Activated CD4-positive, alpha-beta T cell treated with anti-CD3 and anti-CD28 coated beads, Interleukin-2, Interleukin-6, amounts not matched to agents 100 ng/mL and 50 ng/mL, durations not matched to agents 16 hours and 8 hours (primary cell): ENCODE measurements around the gene SAPCD1.
"Not testable (repeated sequence)": the region's sequence is repeated elsewhere in the genome, so short reads cannot be mapped to it uniquely, and the experiment has no call there.

Experiments
- DNase-seq: peaks from one replicate; pipeline ENCODE4 v3.0.0-alpha.2; 2020

SAPCD1 gene

DNA sequence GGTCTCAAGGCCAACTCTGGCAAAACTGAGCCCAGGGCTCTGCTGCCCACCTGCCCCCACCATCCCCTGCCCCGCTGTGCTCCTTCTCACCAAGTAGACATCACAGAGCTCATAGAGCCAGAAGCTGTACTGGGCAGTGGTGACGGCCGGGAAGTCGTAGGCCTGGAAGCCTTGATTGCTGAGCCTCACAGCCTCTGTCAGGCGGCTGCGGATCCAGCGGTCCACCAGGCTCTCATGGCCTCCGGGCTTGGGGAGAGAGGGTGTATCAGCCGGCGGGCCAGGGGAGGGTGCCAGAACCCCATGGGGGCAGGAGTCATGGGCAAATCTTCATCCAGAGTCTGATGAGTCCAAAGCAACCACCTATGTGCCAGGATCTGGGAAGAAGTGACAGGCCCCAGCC, 17.5 kb downstream of the SAPCD1 start:
- no peak for DNase-seq

DNA sequence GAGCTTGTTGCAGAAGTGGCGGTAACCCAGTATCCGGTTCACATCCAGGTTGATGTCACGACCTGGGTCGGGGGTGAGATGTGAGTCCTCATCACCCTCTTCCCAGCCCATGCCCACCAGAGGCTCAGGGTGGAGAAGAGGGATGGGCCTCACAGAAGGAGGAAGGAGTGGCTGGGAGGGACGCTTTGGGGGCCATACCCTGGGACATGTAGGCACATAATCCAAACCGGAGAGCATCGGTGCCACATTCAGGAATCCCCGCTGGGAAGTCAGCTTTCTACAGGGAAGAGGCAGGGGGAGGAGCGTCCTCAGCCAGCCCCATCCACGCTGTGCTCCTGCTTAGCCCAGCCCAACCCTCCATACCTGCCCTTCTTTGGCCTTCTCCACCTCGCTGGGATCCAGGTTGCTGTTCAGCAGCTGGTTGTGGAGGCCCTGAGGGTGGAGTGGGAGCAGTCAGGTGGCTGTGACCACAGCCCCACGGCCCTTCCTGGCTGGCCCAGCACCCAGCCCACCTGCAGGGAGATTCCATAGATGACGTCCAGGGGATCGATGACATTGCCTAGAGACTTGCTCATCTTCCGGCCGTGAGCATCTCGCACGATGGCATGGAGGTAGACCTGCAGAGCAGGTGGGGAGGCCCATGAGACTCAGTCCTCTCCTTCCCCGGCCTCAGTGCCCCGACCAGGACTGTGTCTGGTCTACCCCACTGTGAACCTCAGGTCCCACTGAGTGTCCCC, 18.2 kb downstream of the SAPCD1 start:
- DNase-seq, result no peak

DNA sequence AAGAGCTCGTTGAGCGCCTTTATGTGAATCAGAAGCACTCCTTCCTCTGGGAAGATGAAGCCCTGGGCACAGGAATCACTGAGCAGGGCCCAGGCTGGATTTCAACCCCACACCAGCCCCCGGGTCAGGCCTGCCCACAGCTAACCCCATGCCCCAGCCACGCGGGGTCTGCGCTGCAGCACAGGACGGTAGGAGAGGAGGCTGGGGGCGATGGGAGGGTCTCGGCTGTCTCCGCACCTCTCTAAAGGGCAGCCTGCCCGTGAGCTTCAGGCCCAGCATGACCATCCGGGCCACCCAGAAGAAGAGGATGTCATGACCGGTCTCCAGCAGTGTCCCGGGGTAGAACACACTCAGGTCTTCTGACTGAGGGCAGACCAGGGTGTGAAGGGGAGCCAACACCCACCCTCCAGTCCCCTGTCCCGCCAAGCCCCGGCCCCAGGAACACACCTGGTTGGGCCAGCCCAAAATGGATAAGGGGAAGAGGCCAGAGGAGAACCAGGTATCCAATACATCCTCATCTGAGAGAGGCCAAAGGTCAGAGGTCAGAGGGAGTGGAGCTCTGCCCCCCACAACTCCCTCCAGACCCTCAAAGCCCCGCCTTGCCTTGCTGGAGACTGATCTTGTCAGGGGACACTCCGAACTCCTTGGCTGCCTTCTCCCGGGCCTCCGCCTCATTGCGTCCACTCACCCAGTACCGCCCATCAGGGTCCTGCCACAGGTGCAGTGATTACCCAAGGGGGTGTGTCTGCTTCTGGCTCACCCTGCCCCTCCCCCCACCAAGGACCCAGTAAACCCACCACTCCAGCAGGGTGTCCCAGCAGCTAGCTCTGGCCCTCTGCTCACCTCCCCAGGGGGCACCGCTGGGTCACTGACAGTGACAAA, 19.0 kb downstream of the SAPCD1 start:
- no peak for DNase-seq

DNA sequence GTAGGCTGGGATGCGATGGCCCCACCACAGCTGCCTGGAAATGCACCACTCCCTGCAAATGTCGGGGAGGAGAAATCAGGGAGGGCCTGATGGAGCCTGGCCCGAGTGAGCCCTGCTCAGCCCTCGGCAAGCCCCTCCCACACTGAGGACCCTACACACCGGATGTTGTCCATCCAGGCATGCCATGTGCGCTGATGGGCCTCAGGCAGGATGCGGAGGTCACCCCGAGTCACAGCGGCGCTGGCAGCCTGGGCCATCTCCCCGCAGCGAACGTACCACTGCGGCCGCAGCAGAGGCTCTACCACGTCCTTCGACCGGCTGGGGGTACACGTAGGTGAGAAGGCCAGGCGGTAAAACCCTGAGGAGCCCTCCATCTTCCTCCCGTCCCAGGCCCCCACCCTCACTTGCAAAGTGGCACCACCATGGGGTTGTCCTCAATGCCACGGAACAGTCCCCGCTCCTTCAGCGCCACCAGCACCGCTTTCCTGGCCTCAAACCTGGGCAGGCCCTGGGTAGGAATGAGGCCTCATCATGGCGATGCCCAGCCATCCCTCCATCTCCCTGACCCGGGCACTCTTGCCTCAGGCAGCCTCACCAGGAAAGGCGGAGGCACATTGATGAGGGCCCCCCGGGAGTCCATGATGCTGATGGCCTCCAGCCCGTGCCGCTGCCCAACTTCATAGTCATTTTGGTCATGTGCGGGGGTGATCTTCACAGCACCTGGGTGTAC, 19.8 kb downstream of the SAPCD1 start:
- DNase-seq, result no peak

DNA sequence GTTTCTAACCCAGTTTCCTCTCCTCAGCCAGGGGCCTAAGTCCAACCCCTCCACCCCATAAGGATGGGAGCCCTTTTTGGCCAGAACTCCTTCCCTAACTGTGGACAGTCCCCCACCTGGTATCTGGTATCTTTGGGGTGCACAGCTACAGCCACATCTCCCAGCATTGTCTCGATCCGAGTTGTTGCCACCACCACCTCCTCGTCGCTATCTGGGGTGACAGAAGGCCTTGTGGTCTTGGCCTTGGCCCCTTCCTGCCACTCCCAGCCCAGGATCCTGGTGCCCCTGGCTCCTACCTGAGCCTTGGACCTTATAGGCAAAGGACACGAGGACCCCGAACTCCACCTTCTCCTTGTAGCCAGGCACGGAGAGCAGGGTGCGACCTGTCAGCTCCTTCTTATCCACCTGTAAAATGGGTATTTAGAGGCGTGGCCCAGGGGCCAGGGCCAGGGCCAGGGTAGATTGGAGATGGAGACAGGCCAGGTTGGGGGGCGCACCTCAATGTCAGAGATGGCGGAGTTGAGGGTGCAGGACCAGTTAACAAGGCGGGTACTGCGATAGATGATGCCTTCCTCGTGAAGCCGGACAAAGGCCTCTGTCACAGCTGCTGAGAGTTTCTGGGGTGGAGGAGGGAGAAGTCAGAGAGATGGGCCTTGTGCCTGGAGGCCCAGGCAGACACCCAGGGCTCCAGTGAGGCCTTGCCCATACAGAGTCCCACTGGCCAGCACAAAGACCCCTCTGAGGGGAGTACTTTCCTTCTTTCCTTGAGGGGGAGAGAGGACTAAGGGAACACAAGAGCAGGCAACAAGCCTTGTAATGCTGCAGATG, 21.9 kb downstream of the SAPCD1 start:
- no peak for DNase-seq

DNA sequence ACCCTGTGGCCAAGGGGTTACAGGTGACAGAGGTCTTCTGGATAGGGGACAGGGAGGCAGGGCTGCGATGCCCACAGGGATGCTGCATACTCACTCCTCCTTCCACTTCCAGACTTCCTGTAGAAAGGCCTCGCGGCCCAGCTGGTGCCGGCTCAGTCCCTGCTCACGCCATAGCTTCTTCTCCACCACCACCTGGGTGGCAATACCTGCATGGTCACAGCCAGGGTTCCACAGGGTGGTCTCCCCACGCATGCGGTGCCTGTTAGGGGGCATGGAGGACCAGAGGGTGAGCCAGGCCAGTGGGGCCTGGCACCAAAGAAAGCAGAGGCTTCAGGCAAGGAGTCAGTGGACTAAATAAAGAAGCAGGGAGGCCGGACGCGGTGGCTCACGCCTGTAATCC, 23.0 kb downstream of the SAPCD1 start:
- DNase-seq, result no peak

DNA sequence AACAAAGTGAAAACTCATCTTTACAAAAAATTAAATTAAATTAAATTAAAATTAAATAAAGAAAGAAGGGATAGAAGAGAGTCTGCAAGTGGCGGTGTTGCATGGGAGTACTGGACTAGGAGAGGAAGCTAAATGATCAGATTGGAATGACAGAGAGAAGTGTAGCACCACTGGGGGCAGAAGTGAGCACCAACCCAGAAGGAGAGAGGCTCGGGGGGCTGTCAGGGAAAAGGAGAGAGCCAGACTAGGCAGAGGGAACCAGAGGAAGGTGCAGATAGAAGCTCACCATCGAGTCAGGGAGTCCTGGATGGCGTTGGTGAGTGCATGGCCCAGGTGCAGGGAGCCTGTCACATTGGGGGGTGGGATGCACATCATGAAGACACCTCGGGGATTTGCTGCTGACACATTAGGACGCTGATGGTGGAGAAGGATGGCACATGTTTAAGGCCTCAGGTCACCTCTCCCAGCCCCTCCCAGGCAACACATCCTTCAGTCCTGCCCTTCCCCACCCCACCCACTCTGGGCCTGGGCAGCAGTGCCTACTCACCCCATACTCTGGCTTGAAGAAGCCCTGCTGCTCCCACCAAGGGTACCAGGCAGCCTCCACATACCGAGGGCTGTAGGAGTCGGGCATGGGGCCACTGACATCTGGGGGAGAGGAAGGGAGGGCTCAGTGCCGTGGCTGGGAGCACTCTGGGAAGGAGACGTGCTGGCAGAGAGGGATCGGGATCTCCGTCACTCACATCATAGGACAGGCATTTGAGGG, 29.1 kb downstream of the SAPCD1 start:
- DNase-seq, result peak; percentile 56

DNA sequence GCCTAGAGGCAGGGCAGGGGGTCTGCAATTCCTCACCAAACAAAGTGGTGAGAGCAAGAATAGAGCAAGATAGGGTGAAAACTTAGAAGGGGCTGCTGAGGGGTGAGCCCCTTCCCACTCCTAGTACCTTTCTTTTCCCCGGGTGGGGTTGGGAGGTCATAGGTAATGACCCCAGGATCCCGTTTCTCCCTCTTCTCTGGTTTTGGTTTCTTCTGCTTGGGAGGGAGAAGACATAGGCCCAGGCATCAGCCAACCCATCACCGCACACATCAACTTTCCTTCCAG, 29.6 kb downstream of the SAPCD1 start:
- DNase-seq, result no peak

DNA sequence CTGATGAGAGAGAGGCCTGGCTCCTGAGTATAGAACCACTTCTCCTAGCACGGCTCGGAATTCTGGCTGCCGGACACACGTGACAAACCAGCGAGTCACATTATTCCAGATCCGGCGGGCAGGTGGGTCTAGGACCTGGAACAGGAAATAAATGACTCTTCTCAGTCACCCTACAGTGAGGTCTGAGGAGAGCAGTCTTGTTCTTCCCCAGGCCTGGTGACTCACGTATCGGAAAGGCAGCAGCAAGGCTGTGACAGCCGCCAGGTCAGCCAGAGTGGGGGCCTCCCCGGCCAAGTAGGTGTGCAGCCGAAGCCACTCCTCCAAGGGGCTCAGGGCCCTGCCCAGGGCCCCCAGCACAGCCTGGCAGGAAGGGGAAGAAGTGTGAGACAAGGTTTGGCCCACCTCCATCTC, 30.3 kb downstream of the SAPCD1 start:
- DNase-seq, result peak; percentile 39

DNA sequence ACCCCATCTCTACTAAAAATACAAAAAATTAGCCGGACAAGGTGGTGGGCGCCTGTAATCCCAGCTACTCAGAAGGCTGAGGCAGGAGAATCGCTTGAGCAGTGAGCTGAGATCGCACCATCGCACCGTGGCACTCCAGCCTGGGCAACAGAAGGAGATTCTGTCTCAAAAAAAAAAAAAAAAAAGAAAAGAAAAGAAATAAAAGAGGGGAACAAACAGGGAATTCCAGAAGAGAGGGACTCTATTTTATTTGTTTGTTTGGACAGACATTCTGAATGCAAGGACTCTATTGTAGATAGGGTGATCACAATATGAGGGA, 31.4 kb downstream of the SAPCD1 start:
- DNase-seq, result not testable (repeated sequence)

DNA sequence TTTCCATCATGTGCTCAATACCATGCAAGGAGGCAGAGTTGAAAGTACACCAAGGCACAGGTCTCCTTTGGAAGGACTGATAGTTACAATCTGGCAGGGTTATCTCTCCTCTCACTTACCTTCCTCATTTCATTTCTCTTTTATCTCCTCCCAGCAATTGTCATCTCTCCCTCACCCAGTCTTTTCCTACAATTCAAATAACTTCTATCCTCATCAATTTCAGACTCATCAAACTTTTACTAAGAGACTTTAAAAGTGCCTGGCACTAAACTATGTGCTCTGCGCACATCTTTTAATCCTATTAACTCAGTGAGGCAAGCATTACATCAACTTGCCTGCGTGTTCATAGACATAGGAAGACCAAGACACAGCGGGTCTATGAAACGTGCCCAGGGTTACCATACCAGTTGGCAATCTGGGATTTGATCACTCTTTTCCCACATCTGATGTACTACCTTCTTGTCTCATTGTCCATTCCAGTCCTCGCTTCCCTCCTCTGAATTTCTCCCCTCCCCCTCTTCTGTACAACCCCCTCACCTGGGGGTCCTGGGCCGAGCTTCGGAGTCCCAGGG, 31.9 kb downstream of the SAPCD1 start:
- DNase-seq, result peak; percentile 36

DNA sequence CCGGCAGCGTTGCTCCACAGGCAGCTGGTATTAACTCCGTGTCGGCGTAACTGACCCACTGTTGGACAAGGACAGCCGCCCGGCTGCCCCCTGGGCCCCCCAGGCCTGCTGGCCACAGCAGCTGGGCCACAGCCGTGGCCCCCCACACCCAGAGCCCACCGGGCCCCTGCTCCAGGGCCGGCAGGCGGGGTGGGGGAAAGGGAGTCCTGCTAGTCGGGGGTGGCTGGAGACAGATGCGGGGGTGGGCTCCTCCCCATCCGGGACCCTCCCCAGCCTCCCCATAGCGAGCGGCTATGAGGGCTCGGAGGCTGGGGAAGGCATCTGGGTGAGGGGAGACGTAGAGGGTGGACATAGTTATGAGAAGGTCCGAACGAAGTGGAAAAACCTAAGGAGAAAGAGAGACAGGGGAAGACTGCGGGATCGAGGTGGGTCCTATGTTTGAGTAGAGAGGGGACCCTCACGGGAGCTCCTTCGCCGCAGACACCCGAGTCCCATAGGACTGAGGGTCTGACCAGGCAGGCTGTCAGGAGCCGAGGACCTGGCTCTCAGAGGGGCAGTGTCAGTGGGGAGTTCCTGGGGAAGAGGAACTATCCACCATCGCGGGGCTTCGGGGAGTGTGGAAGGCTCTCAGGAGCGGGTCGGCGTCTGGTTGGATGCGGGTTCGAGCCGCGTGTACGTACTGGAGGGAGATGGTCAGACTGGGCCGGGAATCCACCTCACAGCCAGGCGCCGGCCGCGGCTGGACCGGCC, 32.6 kb downstream of the SAPCD1 start:
- no peak for DNase-seq

DNA sequence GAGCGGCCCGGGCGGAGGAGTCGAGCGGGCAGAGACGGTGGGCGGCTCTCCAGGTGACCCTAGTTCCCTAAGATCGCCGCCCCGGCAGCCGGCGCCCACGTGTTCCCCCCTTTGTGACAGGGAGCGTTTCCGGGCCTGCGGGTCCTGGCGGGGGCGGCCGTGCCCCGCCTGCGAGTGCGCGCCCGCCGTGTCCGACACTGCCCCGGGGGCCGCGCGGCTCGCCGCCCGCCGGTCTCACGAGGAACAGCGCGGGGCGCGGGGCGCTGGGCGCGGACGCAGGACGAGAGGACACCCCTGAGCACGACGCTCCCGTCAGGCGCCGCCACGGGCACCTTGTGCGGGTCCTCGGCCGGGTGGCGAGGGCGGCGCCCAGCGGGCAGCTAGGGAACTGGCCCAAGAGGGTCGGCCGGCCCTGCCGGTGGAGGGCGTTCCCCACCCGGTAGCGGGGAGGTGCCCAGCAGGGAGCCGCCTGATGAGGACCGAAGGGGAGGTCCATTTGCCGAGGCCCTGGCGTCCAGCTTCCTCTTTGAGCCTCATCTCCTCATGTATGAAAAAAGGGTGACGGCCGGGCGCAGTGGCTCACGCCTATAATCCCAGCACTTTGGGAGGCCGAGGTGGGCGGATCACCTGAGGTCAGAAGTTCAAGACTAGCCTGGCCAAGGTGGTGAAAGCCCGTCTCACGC, 33.3 kb downstream of the SAPCD1 start, which contains the start of gene VARS1:
Gene VARS1, minus strand, starts transcription at position 137 of the 683 bp plus-strand sequence. CDS start 535 bp downstream, outside the sequence.
- peak; percentile 93 for DNase-seq

DNA sequence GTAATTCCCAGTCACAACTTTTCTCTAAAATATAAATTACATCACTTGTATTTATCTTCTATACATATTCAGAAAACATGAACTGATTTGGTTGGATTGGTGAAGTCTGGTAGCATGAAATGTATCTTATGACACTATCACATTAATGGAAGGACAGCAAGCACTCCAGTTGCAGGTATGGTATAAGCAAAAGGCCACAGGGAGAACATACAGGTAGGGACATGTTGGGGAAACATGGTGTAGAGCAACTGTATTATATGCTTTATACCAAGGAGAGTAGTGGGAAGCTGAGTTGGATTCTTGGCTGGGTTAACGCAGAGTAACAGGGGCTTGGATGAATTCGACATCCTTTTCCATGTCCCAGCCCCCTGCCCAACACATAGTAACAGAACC, 34.5 kb downstream of the SAPCD1 start:
- DNase-seq, result no peak

DNA sequence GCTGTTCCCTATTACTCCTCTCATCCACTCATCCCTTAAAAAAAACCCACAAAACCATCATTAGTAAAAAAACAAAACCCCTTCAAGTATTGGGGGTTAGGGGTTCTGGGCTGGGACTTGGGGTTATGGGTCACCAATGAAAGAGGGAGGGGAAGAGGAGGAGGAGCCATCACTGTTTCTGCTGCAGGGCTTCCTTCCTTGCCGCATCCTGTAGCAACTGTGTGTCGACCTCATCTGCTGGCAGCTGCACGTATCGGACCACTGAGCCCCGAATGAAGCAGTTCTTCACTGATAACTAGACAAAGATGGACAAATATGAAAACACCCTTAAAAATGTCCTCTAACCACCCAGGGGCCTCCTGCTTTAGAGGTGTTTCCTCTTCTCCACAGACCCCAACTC, 35.1 kb downstream of the SAPCD1 start:
- DNase-seq, result peak; percentile 70

DNA sequence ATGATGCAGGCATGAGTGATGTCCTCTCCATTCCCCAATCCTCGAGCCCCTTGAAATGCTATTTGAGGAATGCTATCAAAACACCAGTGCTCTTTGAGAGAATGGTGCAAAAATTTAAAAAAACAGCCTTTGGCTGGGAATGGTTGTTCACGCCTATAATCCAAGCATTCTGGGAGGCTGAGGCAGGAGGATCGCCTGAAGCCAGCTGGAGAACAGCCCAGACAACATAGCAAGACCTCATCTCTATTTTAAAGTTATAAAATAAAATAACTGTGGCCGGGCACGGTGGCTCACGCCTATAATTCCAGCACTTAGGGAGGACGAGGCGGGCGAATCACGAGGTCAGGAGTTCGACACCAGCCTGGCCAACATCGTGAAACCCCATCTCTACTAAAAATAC, 37.3 kb downstream of the SAPCD1 start:
- DNase-seq, result no peak

DNA sequence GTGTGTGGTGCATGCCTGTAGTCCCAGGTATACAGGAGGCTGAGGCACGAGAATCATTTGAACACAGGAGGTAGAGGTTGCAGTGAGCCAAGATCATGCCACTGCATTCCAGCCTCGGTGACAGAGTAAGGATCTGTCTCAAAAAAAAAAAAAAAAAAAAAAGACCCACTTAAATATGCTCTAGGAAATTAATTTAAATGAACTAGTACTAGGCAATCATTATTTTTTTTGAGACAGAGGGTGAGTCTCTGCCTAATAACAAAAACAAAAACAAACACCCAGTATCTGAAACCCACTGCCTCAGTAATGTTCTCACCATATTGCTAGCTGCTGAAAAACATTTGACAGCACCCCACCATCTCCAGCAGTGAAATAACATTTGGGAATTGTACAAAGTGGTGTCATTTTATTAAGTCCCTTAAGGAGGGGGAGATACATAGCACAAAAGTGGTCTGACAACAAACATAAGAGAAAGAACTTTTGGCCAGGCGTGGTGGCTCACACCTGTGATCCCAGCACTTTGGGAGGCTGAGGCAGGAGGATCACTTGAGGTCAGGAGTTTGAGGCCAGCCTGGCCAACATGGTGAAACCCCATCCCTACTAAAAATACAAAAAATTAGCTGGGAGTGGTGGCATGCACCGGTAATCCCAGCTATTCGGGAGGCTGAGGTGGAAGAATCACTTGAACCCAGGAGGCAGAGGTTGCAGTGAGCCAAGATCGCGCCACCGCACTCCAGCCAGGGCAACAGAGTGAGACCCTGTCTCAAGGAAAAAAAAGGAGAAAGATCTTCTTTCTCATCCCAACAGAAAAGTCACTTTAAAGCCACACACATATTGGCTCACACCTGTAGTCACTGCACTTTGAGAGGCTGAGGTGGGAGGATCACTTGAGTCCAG, 38.8 kb downstream of the SAPCD1 start:
- DNase-seq, result not testable (repeated sequence)

DNA sequence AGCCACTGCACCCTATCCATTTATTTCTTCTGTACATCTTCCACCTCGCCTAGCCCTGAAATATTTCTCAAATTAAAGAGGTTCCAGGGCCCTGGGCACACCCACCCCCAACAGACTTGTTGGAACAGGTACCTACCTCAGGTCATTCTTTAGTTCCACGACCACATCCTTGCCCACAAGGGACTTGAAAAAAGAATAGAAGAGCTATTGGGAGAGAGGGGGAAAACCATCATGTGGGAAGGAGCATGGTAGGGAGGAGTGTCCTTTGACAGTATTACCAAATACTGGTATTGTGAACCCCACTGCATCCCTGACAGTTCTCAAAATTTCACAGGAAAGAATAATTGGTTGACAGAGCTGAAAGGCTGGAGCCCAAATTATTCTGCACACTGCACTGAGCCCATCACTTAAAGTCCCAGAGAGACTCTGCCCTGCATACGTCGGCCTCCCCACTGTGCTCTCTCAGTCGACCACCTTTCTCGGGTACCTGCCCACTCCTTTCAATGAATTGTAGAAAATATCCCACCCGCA, 43.5 kb downstream of the SAPCD1 start:
- DNase-seq, result no peak
